C4-2B (cell line): ENCODE results near the gene LIPJ.

ENCODE experiments used
- H3K27ac ChIP-seq: fragments of 450-650 bp; 2 replicates; pipeline ENCODE4 v1.5.1; 2017
- ZFX ChIP-seq: fragments of 450-650 bp; IDR thresholded peaks from 2 replicates; pipeline ENCODE4 v1.6.1; 2017
- TF ChIP-seq, protein P1 (sequence below): fragments of 450-650 bp; conservative IDR thresholded peaks from 2 replicates; pipeline ENCODE4 v1.5.1; 2017; ENCODE audit warnings: mild to moderate bottlenecking

LIPJ gene

DNA sequence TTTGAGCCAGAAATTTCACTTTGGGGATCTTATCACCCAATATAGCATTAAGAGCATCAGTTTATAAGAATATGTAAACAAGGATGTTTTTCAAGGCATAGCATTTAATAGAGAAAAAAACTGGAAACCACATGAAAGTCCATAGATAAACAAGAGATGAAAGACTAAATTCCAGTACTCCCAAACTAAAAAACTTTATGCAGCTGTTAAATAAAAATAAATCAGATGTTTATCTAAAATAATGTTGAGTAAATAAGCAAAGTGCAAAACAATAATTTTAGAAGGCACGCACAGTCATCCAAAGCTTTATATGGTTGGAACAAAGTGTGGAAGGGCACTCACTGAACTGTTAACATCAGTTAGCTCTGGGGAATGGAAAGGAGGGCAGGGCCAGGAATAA, 24.4 kb upstream of the LIPJ start:
- TF ChIP-seq, protein P1, sequence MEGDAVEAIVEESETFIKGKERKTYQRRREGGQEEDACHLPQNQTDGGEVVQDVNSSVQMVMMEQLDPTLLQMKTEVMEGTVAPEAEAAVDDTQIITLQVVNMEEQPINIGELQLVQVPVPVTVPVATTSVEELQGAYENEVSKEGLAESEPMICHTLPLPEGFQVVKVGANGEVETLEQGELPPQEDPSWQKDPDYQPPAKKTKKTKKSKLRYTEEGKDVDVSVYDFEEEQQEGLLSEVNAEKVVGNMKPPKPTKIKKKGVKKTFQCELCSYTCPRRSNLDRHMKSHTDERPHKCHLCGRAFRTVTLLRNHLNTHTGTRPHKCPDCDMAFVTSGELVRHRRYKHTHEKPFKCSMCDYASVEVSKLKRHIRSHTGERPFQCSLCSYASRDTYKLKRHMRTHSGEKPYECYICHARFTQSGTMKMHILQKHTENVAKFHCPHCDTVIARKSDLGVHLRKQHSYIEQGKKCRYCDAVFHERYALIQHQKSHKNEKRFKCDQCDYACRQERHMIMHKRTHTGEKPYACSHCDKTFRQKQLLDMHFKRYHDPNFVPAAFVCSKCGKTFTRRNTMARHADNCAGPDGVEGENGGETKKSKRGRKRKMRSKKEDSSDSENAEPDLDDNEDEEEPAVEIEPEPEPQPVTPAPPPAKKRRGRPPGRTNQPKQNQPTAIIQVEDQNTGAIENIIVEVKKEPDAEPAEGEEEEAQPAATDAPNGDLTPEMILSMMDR, result no peak
- TF ChIP-seq ZFX, result no peak
- no peak overlapping the region for H3K27ac ChIP-seq

DNA sequence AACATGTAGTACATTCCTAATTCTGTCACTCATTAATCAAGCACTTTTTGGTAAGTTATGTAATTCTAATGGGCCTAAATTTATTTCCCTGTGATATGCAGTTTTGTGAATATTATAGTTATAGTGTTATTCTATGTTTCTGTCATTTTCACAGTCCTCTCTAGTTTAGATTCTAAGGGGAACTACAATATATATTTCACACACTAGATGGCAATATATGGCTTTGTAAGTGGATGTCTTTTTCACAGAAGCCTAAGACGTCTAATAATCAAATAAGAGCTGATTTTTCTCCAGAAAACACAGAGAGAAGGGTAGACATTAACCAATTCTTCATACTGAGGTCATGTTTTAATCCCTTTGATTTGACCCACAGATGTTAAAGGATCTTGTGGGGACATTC, 21.5 kb upstream of the LIPJ start:
- TF ChIP-seq, protein P1, result peak; percentile 48
- no peak for TF ChIP-seq ZFX
- H3K27ac ChIP-seq, result no peak overlapping the region

DNA sequence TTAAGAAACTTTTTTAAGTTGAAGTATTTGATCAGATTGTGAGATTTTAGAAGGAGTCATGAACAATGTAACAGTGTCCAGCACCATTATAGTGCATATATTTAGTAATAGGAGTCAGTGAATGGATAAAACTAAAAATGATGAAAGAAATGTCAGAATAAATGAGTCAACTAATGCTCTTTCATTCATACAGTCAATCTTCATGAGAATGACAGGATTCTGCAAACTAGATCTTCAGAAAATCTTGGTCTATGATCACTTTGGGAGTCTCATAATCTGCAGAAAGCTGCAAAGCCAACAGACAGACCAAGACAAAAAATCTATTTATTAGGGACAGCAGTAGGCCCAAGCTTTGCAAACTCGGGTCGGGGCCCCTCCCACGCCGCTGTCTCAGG, 4.2 kb upstream of the LIPJ start:
- TF ChIP-seq ZFX, result no peak
- TF ChIP-seq, protein P1, result no peak
- H3K27ac ChIP-seq, result no peak overlapping the region

DNA sequence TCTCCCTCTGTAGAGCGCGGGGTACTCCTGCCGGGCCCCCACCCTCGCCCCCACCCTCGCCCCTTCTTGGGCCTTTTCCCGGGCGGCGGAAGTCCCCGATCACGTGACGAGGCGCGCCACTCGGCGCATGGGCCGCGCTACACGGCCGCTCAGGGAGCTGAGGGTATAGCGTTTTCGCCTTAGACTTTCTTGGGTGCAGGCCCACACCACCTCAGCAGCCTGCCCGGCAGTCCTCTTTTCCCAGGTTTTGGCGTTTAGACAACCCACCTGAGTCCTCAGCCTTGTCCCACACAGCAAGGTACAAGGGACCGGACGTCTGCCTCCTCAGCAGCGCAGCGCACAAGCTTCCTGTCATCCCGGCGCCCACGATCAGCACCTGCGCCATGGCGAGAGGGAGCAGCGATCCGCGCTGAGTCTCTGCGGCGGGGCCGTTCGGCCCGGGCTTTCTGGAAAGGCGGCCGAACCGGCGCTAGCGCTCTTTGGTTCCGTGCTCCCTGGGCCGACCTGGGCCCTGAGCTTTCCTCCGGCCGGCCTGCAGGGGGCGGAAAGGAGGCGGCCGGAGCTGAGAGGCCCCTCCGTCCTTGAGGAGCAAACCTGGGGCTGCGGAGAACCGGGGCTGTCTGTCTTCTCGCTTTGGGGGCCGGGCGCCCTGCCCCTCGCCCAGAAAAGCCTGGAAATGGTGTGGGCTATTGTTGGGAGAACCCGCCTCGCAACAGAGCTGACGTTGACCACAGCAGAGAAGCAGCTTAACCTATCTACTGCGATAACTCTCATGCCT, 3.6 kb upstream of the LIPJ start, which contains the start of gene RNLS:
Gene RNLS, minus strand, starts transcription at position 513 of the 778 bp plus-strand sequence.
- TF ChIP-seq, protein P1, result peak; percentile 26
- no peak for TF ChIP-seq ZFX
- no peak within 1 kb of the TSS for H3K27ac ChIP-seq

DNA sequence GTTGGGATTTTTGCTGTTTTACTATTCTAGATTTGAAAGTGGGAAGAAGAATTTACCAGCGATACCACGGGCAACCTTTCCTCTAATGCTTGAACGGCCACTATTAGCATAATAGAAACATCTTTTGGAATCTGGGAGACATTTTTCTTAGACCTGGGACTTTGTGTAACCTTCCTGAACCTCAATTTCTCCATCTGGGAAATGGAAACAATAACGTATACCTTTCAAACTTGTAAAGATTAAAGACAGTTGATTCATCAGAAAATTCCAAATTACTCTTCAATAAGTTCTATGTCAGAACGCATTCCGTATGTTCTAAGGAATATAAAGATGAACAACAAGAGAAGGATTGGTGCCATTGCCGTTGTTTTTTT, 3.0 kb upstream of the LIPJ start:
- no peak overlapping the region for H3K27ac ChIP-seq
- no peak for TF ChIP-seq ZFX
- TF ChIP-seq, protein P1, result no peak

DNA sequence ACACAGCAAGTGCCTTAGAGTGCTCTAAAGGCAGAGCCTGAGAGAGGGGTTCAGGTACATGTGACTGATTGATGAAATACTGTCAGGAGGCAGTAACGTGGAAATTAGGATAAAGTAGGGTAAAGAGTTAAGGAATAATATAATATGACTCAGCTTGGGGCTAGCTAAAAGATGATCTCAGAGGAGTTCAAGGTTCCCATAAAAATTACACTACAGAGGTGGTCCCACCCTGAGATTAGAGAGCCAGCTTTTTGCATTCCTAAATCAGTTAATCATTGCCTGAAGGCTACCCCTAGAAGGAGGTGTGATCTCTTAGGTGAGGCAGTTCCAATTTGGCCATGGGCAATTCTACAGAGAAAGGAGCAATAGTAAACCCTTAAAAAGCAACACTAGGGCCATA, 5.8 kb downstream of the LIPJ start:
- TF ChIP-seq, protein P1, result no peak
- no peak for TF ChIP-seq ZFX
- no peak overlapping the region for H3K27ac ChIP-seq

DNA sequence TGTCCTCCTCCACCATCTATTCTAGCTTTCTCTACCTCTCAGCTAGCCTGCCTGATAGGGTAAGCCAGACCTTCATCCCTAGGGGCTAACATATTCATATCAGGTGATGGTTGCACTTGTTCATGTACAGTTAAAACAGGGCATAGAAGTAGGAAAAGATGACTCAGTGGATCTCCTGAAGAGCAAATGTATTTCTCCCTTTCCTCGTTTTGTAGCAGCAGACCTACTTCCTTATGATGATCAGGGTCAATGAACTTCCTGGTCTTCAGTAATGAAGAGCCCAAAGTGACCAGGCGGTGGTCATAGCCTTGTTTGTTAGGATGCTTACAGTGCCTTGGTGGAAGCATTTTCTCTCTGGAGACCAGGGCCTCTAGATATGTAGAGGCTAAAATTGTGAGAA, 6.3 kb downstream of the LIPJ start:
- no peak for TF ChIP-seq ZFX
- TF ChIP-seq, protein P1, result no peak
- H3K27ac ChIP-seq, result no peak overlapping the region
